Measurements from ENCODE around the gene SMARCB1. TPM values are rescaled to one million over a fixed set of nuclear protein-coding genes. Genes with fewer than 3 reads are reported as not detected.

Gene SMARCB1
- total RNA-seq, 2 experiments from 2014 or later = 102 to 104 TPM

GRCh38 chr22:23791738-23792645, 5.2 kb downstream of the SMARCB1 start:
- ChIA-PET POLR2A (no interaction called here), CTCF (no interaction called here)

DNA sequence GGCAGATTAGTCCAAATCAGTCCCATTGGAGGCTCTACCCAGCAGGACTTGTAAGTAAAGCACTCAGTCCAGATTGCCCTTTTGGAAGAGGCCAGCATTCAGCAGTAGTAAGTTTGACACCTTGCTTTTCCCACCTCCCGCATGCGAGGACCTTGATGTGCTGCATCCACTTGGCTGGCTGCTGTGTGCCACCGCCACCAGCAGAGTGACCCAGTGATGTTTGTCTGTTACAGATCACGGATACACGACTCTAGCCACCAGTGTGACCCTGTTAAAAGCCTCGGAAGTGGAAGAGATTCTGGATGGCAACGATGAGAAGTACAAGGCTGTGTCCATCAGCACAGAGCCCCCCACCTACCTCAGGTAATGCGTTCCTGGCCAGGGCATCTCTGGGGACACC, 6.6 kb downstream of the SMARCB1 start:
- POLR2A ChIA-PET = interaction anchor here (0.6 kb wide), 1 partner anchor 64 kb away, joined by 3 read pairs; the partner anchor contains the start of gene SLC2A11
- CTCF ChIA-PET = no interaction called here

- POLR2A ChIA-PET = no interaction called here
Observed at GRCh38 chr22:23796461-23796860, 9.7 kb downstream of the SMARCB1 start.

DNA sequence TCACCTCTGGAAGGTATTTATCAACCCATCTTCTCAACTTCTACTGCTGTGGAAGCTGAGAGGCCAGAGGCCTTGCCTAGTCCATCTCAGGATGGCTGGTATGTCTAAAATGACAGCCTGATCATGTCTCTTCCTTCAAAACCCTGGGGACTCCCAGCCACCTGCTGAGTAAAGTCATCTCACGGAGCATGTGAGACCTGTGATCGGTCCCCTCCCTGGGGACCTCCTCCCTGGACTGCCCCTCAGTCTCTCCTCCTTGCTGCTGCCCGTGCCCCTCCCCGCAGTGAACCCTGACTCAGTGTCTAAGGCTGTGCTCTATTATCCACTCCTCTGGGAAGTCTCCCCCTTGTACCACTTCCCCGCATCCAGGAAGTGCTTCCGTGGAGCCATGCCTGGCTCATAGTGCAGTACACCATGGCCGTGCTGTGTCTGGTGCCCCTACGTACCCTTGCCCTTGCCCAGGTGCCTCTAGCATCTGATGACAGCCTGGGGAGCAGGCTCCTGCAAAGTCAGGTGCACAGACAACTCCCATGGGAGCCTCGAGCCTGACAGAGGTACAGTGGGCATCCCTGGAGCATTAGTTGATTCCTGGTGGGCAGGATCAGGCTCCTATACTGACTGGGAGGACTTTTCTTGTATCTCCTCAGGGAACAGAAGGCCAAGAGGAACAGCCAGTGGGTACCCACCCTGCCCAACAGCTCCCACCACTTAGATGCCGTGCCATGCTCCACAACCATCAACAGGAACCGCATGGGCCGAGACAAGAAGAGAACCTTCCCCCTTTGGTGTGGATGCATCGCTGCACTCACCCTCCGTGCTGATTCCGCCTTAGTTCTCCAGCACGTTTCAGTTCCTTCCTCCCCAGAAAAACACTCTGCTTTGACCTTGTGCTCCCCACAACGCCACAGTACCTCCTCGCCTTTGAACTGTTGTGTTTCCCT, 13.8 kb downstream of the SMARCB1 start:
- ChIA-PET CTCF (no interaction called here), POLR2A (no interaction called here)

More at GRCh38 chr22:23796461-23796860, 9.7 kb downstream of the SMARCB1 start:
- CTCF ChIA-PET = no interaction called here

GRCh38 chr22:23801238-23801821, 14.6 kb downstream of the SMARCB1 start:
- ChIA-PET POLR2A (no interaction called here), CTCF (no interaction called here)

- CTCF ChIA-PET = no interaction called here
- POLR2A ChIA-PET = no interaction called here
Observed at GRCh38 chr22:23801886-23802377, 15.2 kb downstream of the SMARCB1 start.

GRCh38 chr22:23803001-23803819, 16.4 kb downstream of the SMARCB1 start:
- CTCF ChIA-PET = no interaction called here
- POLR2A ChIA-PET = no interaction called here

- ChIA-PET CTCF (no interaction called here), POLR2A (no interaction called here)
Observed at GRCh38 chr22:23804781-23805291, 18.1 kb downstream of the SMARCB1 start.

- POLR2A ChIA-PET = no interaction called here
- CTCF ChIA-PET = no interaction called here
Observed at GRCh38 chr22:23806837-23807236, 20.1 kb downstream of the SMARCB1 start.

GRCh38 chr22:23812378-23812777, 25.6 kb downstream of the SMARCB1 start:
- CTCF ChIA-PET = interaction anchor here (1.0 to 1.4 kb wide), 2 partner anchors 37 to 41 kb away, joined by 3 to 4 read pairs; no protein-coding TSS in a partner anchor
- POLR2A ChIA-PET = no interaction called here

DNA sequence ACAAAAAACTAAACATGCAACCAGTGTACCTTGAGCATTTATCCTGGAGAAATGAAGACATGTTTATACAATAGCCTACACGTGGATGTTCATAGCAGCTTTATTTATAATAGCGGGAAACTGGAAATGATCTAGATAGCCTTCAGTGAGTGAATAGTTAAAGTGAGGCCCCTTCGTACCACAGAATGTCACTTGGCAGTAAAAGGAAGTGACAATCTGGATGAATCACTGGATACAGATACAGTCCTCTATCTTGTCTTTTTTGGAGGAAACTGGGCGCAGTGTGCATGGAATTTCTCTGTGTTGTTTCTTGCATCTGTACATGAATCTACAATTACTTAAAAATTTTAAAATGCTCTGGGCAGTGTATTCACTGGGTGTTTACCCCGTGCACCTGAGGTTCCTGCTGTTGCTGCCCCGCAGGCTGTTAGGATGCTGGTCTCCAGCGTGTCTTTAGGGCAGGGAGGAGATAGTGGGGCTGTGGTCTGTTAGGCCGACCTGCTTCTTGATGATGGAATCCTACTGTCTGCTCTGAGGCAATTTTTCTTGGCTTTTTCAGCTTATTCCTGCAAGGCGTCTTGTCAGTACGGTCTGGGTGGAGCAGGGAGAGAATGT, 28.9 kb downstream of the SMARCB1 start:
- POLR2A ChIA-PET = no interaction called here
- CTCF ChIA-PET = no interaction called here

- ChIA-PET CTCF (no interaction called here), POLR2A (no interaction called here)
Observed at GRCh38 chr22:23816156-23816976, 29.6 kb downstream of the SMARCB1 start.

- ChIA-PET POLR2A (no interaction called here), CTCF (no interaction called here)
Observed at GRCh38 chr22:23817146-23817545, 30.4 kb downstream of the SMARCB1 start.

DNA sequence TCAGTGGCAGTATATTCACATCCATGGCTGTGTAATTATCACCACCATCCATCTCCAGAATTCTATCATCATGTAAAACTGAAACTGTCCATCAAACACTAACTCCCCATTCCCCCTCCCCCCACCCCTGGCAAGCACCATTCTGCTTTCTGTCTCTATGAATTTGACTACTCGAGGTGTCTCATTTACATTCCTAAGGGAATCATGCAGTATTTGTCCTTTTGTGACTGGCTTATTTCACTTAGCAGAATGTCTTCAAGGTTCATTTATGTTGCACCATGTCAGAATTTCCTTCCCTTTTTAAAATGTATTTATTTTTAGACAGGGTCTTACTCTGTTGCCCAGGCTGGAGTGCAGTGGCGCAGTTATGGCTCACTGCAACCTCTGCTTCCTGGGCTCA, 31.8 kb downstream of the SMARCB1 start:
- POLR2A ChIA-PET = no interaction called here
- CTCF ChIA-PET = no interaction called here

- CTCF ChIA-PET = interaction anchor here (1.2 kb wide), 1 partner anchor 29 kb away, joined by 4 read pairs; no protein-coding TSS in a partner anchor
- POLR2A ChIA-PET = no interaction called here
Observed at GRCh38 chr22:23820748-23821211, 34.0 kb downstream of the SMARCB1 start.

DNA sequence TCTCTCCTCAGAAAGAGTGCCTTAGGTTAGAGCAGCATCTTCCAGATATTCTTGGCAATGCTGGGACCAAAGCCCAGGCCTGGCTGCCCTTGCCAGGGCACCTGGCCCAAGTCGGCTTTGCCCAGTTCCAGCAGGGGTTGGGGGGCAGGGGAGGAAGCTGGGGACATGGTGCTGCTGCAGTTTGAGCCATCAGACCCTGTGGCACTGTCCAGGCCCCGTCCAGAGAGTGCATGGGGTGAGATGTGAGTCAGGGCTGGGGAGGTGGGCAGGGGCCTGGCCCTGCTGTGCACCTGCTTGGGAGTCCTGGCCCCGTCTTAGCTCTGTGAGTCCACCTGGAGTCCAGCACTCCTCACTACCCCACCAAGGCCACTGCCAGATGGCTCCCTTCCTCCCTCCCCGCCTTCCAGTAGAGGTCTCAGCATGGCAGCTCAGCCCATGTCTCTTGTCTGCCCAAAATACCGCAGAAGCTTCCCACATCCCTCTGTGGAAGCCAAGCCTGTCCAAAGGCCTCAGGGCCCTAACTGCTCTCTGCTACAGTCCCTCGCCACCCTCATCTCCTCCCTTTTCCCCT, 35.4 kb downstream of the SMARCB1 start:
- POLR2A ChIA-PET = no interaction called here
- CTCF ChIA-PET = interaction anchor here (0.7 kb wide), 1 partner anchor 92 kb away, joined by 4 read pairs; no protein-coding TSS in a partner anchor

DNA sequence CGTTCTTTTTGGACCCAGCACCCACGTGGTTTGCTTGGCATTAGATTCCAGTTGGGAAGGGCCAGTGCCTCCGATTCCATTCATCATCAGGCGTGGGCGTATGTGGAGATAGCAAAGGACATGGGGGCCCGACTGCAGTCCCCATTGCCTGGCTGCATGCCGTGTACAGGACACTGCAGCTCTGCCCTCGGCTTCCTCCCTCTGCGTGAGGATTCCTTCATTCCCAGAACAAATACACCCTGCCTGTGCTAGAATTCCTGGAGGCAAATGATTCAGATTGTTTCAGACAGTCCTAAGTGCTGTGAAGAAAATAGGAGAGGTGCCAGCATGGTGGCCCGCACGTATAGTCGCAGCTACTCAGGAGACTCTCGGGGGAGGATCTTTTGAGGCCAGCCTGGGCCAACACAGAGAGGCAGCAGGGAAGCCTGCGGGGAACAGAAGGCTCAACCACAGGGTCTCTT, 36.6 kb downstream of the SMARCB1 start:
- ChIA-PET POLR2A (no interaction called here), CTCF (interaction anchor here (0.6 to 1.0 kb wide), 2 partner anchors 26 to 174 kb away, joined by 3 read pairs; no protein-coding TSS in a partner anchor)
